Measurements from ENCODE around the gene UGT2B11.
"Not testable (repeated sequence)": the region's sequence is repeated elsewhere in the genome, so short reads cannot be mapped to it uniquely, and the experiment has no call there.

Gene UGT2B11

DNA sequence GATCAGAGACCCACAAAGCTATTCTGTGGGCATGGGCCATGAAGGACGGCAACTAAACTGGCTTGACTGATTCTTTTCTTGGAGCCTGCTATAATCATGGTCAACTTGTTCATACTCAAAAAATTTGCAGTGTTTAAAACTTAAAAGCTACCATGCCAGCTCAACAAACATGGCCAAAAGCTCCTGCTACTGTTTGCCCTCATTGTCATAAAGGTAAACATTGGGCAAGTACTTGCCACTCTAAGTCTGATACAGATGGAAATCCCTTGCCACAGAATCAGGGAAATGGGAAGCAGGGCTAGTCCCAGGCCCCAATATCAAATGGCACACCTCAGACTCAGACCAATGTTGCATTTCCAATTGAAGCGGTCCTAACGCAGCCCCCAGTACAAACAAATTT lies 20.4 kb downstream of the UGT2B11 start:
- no peak for DNase-seq (ENCODE audit: low spot score in 2 of 2)
- Histone ChIP-seq H3K4me1 (no peaks in the 10 kb centered on the region), H3K27me3 (ENCODE audit: low read depth) (no peaks in the 10 kb centered on the region), H3K4me3 (no peak overlapping the region), H3K9me3 (no peaks in the 10 kb centered on the region), H3K36me3 (replicated peaks) (no peaks in the 10 kb centered on the region)
- in situ Hi-C loops (cut with MboI; ENCODE audit: low sequenced_read_pairs): no loop called here

DNA sequence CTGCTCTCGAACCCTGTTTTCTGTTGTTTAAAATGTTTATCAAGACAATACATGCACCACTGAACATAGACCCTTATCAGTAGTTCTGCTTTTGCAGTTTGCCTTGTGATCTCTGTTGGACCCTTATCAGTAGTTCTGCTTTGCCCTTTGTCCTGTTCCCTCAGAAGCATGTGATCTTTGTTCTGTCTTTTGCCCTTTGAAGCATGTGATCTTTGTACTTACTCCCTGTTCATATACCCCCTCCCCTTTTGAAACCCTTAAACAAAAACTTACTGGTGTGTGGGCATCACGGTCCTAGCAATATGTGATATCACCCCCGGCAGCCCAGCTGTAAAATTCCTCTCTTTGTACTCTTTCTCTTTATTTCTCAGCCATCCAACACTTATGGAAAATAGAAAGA lies 22.6 kb downstream of the UGT2B11 start:
- H3K4me3 ChIP-seq: not testable (repeated sequence)

DNA sequence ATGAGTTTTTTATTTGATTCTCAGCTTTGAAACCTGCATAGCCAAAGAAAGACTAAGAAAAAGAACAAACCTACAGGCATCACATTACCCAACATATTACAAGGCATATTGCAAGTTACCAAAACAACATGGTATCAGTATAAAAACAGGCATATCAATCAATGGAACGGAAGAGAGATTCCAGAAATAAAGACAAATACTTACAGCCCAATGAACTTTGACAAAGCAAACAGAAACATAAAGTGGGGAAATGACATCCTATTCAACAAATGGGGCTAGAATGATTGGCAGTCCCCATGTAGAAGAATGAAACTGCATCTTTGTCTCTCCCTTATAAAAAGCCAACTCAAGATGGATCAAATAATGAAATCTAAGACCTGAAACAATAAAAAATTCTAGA lies 23.9 kb downstream of the UGT2B11 start:
- in situ Hi-C loops (cut with MboI; ENCODE audit: low sequenced_read_pairs); H3K27me3 ChIP-seq (ENCODE audit: low read depth); DNase-seq (ENCODE audit: low spot score in 2 of 2); H3K4me3 ChIP-seq; H3K36me3 ChIP-seq (replicated peaks); H3K4me1 ChIP-seq; H3K9me3 ChIP-seq: not testable (repeated sequence)

More for the DNA sequence above, 22.6 kb downstream of the UGT2B11 start:
- H3K4me1 ChIP-seq; H3K27me3 ChIP-seq (ENCODE audit: low read depth); H3K9me3 ChIP-seq; H3K36me3 ChIP-seq (replicated peaks); in situ Hi-C loops (cut with MboI; ENCODE audit: low sequenced_read_pairs); DNase-seq (ENCODE audit: low spot score in 2 of 2): not testable (repeated sequence)

DNA sequence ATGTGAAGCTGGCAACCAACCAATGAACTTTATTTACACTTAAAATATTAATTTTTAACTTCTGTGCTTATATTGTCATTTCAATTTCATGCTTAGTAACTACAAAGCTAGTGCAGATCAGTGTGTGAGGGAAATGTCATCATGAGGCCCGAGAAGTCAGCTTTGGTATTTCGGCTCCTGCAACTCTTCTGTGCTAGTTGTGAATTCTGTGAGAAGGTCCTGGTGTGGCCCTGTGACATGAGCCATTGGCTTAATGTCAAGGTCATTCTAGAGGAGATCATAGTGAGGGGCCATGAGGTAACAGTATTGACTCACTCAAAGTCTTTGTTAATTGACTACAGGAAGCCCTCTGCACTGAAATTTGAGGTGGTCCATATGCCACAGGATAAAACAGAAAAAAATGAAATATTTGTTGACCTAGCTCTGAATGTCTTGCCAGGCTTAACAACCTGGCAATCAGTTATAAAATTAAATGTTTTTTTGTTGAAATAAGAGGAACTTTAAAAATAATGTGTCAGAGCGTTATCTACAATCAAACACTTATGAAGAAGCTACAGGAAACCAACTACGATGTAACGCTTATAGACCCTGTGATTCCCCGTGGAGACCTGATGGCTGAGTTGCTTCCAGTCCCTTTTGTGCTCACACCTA lies 32.9 kb downstream of the UGT2B11 start:
- H3K27me3 ChIP-seq (ENCODE audit: low read depth); DNase-seq (ENCODE audit: low spot score in 2 of 2); H3K4me1 ChIP-seq; in situ Hi-C loops (cut with MboI; ENCODE audit: low sequenced_read_pairs); H3K36me3 ChIP-seq (replicated peaks); H3K9me3 ChIP-seq; H3K4me3 ChIP-seq: not testable (repeated sequence)

DNA sequence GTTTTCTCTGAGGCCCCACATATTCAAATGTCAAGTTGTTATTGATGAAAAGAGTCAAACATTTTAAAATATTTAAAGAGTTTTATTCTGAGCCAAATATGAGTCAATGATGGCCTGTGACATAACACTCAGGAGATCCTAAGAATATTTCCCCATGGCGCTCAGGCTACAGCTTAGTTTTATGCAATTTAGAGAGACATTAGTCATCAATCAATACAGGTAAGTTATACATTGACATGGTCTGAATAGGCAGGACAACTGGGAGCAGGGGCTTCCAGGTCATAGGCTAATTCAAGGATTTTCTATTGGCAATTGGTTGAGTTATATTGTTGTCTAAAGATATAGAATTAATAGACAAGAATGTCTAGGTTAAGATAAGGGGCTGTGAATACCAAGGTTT lies 34.7 kb downstream of the UGT2B11 start:
- H3K27me3 ChIP-seq (ENCODE audit: low read depth); H3K9me3 ChIP-seq; H3K4me3 ChIP-seq; H3K4me1 ChIP-seq; H3K36me3 ChIP-seq (replicated peaks); DNase-seq (ENCODE audit: low spot score in 2 of 2); in situ Hi-C loops (cut with MboI; ENCODE audit: low sequenced_read_pairs): not testable (repeated sequence)

DNA sequence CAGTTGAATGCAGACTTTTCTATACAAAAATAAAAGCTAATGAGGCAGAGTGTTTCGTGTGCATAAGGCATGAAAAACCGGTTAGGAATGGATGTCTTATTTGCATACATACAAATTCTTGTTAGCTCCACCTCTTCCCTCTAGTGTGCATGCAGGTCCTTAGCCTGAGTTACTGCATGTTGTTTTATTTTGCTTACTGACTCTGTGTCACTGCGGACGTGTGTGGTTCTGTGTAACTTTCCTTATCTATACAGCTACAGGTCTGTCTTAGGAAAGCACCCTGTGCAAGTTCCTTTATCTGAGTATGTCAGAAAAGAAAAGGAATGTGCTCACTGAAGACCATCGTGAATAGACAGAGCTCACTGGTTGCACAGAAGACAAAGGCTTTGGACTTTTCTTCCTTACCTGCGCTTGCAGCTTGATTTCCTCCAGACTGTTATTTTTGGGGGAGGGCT lies 35.8 kb downstream of the UGT2B11 start:
- H3K9me3 ChIP-seq; H3K4me3 ChIP-seq; H3K27me3 ChIP-seq (ENCODE audit: low read depth); DNase-seq (ENCODE audit: low spot score in 2 of 2); H3K36me3 ChIP-seq (replicated peaks); H3K4me1 ChIP-seq; in situ Hi-C loops (cut with MboI; ENCODE audit: low sequenced_read_pairs): not testable (repeated sequence)

DNA sequence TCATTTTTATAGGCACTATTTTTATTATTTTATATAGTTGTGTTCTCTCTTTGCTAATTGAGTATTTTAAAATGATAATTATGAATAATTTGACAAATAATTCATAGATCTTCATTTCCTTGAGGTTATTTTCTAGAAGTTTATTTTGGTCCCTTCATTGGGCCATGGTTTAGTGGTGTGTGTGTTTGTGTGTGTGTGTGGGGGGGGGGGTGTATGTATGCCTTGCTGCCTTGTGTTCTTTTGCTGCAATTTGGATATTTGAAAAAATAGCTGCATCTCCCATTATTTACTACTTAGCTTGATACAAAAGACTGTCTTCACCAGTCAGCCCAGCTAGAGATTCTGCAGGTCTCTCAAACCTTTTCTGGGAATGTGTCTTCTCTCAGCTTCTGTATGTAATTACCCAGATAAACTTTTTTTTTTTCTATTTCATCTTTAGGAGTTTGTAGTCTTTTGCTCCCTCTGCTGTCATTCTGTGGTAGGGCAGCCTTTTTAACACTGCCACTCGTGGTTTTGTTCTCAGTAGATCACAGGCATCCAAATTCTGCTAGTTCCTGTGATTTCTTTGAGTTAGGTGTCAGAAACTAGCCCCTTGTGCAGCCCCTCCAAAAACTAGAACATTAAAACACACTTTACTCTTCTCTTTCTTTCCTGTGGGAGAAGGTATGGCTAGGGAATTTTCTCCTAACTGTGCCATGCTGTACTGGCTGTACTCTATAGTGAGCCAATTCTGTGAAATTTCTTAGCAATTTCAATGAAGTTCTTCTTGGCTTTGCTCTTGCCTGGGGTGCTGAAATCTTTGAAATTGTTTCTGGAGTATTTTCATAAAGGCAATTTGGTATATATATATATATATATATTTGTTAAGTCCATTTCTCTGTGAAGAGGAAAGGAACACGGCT lies 44.1 kb downstream of the UGT2B11 start:
- H3K36me3 ChIP-seq (replicated peaks); H3K4me1 ChIP-seq; H3K27me3 ChIP-seq (ENCODE audit: low read depth); H3K9me3 ChIP-seq; H3K4me3 ChIP-seq: not testable (repeated sequence)
- in situ Hi-C loops (cut with MboI; ENCODE audit: low sequenced_read_pairs): loop anchor here (25.0 kb wide), 1 partner anchor 908 kb away; no protein-coding TSS in a partner anchor
- DNase-seq (ENCODE audit: low spot score in 2 of 2): peak; percentile 26 to 63

DNA sequence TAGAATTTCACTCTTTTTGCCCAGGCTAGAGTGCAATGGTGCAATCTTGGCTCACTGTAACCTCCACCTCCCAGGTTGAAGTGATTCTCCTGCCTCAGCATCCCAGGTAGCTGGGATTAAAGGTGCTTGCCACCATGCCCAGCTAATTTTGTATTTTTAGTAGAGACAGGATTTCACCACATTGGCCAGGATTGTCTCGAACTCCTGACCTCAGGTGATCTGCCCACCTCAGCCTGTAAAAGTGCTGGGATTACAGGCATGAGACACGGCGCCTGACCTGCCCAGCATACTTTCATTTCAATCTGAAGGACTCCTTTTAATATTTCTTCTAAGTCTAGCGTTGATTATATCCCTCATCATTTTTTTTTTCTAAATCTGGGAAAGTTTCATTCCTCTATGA lies 45.4 kb downstream of the UGT2B11 start:
- in situ Hi-C loops (cut with MboI; ENCODE audit: low sequenced_read_pairs): loop anchor here (25.0 kb wide), 1 partner anchor 907 kb away; no protein-coding TSS in a partner anchor
- H3K27me3 ChIP-seq (ENCODE audit: low read depth); DNase-seq (ENCODE audit: low spot score in 2 of 2): not testable (repeated sequence)

DNA sequence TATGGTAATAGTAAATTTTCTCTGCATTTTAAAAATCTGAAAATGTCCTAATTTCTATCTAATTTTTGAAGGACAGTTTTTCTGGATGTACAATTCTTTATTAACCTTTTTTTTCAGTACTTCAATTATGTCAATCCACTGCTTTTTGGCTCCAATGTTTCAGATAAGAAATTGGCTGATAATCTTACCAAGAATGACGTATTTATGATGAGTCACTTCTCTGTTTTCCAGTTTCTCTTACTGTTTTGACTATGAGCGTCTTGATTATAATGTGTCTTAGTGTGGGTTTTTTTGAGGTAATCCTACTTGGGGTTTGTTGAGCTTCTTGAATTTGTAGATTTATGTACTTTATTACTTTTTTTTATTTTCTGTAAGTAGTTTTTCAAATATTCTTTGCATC lies 47.2 kb downstream of the UGT2B11 start:
- in situ Hi-C loops (cut with MboI; ENCODE audit: low sequenced_read_pairs): loop anchor here (25.0 kb wide), 1 partner anchor 905 kb away; no protein-coding TSS in a partner anchor
- no peak for DNase-seq (ENCODE audit: low spot score in 2 of 2)
- Histone ChIP-seq H3K4me3 (no peak overlapping the region), H3K36me3 (replicated peaks) (no peaks in the 10 kb centered on the region), H3K4me1 (no peaks in the 10 kb centered on the region), H3K27me3 (ENCODE audit: low read depth) (no peaks in the 10 kb centered on the region), H3K9me3 (no peaks in the 10 kb centered on the region)

More for the DNA sequence above, 45.4 kb downstream of the UGT2B11 start:
- not testable (repeated sequence) for H3K9me3 ChIP-seq; H3K36me3 ChIP-seq (replicated peaks); H3K4me3 ChIP-seq; H3K4me1 ChIP-seq

DNA sequence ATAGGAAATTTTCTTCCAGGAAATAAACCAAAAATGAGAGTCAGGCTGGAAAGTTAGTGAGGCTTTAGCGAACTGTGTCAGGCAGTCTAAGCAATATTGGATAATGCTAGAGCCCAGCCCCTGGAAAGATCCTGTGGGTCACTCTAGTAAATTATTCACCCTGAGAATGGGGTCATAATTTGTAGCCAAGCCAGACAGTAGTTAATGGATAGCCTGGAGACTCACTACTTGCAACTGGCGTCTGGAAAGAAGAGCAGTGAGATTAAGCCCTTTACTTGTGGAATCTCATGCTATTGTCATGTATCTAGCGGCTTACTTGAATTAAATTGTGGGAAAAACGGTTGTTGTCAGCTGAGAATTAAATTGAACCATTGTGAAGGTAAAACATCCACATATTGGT lies 48.2 kb downstream of the UGT2B11 start:
- DNase-seq (ENCODE audit: low spot score in 2 of 2): peak in 1 of 2 experiments; percentile 16
- not testable (repeated sequence) for H3K9me3 ChIP-seq; H3K4me1 ChIP-seq; H3K4me3 ChIP-seq; H3K36me3 ChIP-seq (replicated peaks); H3K27me3 ChIP-seq (ENCODE audit: low read depth)
- in situ Hi-C loops (cut with MboI; ENCODE audit: low sequenced_read_pairs): loop anchor here (25.0 kb wide), 1 partner anchor 904 kb away; no protein-coding TSS in a partner anchor

DNA sequence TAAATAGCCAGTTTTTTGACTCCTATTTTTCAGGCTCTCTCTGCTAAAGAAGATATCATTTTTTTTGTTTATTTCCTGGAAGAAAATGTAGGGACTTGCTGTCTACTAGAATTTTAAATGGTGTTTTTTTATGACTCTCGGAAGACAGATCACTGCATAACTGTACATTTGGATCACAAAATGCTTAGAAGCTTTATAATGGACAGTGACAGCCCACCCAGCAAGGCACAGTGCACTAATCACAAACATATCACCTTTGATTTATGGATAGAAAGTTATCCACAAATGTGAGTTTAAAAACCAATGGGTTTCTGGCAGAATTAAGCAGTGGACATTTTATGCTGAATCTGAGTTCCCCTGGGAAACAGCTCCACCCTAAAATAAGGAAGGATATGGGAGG lies 48.8 kb downstream of the UGT2B11 start:
- H3K4me1 ChIP-seq; H3K27me3 ChIP-seq (ENCODE audit: low read depth); H3K4me3 ChIP-seq; H3K36me3 ChIP-seq (replicated peaks); DNase-seq (ENCODE audit: low spot score in 2 of 2); H3K9me3 ChIP-seq: not testable (repeated sequence)
- in situ Hi-C loops (cut with MboI; ENCODE audit: low sequenced_read_pairs): loop anchor here (25.0 kb wide), 1 partner anchor 903 kb away; no protein-coding TSS in a partner anchor

DNA sequence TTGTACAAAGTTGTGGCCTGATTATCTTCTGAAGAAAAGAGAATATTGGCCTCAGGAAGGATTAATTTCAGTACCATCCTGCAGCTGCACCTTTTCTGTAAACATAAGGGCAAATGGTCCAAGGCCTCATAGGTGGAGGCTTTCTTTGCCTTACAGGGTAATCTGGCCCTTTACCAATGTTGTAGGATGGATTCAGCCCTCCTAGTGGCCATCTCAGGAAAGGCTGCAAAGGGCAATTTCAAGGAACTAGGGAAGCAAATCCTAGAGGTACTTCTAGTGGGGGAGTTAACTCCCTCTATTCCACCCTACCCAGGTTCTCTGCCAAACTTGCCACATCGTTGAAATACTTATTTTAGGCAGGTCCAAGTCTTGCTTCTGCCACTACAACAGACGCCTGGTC lies 57.6 kb downstream of the UGT2B11 start:
- no peaks in the 10 kb centered on the region for H3K9me3 ChIP-seq
- H3K4me3 ChIP-seq: no peak overlapping the region
- no peaks in the 10 kb centered on the region for H3K4me1 ChIP-seq
- DNase-seq (ENCODE audit: low spot score in 2 of 2): peak; percentile 4 to 9
- H3K36me3 ChIP-seq (replicated peaks): no peaks in the 10 kb centered on the region
- in situ Hi-C loops (cut with MboI; ENCODE audit: low sequenced_read_pairs): loop anchor here (25.0 kb wide), 1 partner anchor 895 kb away; no protein-coding TSS in a partner anchor
- no peaks in the 10 kb centered on the region for H3K27me3 ChIP-seq (ENCODE audit: low read depth)

DNA sequence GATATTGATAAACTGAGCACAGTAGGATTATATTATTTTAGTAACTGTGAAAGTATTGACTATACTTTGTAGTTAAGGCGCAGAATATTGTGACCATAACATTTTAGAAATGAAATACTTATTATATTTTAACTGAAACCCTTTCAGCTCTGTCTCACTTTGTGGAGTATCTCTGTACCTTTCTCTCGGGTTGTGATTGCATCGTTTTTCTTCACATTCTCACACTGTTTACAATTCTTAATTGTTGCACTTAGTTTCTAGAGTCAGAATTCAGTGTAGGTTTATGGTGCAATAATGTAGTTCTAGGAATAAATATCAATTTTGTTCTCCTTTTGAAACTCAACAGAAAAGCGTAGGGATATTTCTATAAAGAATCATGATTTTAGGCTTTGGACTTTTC lies 60.5 kb downstream of the UGT2B11 start:
- no peak for DNase-seq (ENCODE audit: low spot score in 2 of 2)
- Histone ChIP-seq H3K4me3 (no peak overlapping the region), H3K36me3 (replicated peaks) (no peaks in the 10 kb centered on the region), H3K4me1 (no peaks in the 10 kb centered on the region), H3K27me3 (ENCODE audit: low read depth) (no peaks in the 10 kb centered on the region), H3K9me3 (no peaks in the 10 kb centered on the region)
- in situ Hi-C loops (cut with MboI; ENCODE audit: low sequenced_read_pairs): loop anchor here (25.0 kb wide), 1 partner anchor 892 kb away; no protein-coding TSS in a partner anchor
